C4-2B (cell line): ENCODE results near the gene SLC8B1.

ENCODE experiments used
- CTCF ChIP-seq: fragments of 450-650 bp; conservative IDR thresholded peaks from 2 replicates; pipeline ENCODE4 v1.5.1; 2017; ENCODE audit warnings: mild to moderate bottlenecking
- ZFX ChIP-seq: fragments of 450-650 bp; IDR thresholded peaks from 2 replicates; pipeline ENCODE4 v1.6.1; 2017

DNA sequence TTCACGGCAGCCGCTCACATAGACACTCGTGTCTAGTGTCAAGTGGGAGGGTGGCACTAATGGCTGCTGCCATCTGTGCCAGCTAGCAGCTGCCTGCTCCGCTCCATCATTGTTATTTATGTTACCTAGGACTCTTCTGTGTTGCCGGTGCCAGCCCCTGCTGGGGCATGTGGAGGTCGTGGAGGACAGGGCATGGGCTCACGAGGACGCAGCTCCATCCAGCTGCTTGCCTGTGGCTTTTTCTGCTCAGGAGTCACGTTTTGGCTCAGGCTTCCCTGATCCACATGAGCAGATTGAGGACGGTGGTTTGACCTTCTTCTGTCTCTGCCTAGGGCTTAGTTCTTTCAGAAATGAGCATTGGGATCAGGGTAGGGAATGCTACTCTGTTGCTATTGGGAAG lies 82.4 kb downstream of the SLC8B1 start:
- no peak for TF ChIP-seq CTCF
- TF ChIP-seq ZFX, result no peak
